Esophagus muscularis mucosa (tissue), 4 donors: ENCODE measurements around the gene SIT1. TPM values are rescaled to one million over a fixed set of nuclear protein-coding genes. Genes with fewer than 3 reads are reported as not detected.
A peak's percentile ranks its signal among the peaks of the same experiment; 100 is the strongest.

Experiments
- DNase-seq: peaks from one replicate; pipeline ENCODE4 v3.0.0-alpha.2; 2017; ENCODE audit errors: extremely low spot score
- H3K27ac ChIP-seq, 4 donors: fragments of 200-600 bp; sonication (generic); replicated peaks in 1 of 4; 1 replicate in 3 of 4; 2 replicates in 1 of 4; pipeline ENCODE4 v1.5.1; 2016 to 2019; ENCODE audit warnings: mild to moderate bottlenecking in 1 of 4
- H3K27me3 ChIP-seq, 4 donors: fragments of 200-600 bp; sonication (generic); one replicate each; pipeline versions ENCODE4 v1.5.1 to v1.6.0; 2016 to 2019
- H3K36me3 ChIP-seq, 4 donors: fragments of 200-600 bp; sonication (generic); one replicate each; pipeline ENCODE4 v1.5.1; 2016 to 2019
- H3K4me1 ChIP-seq, 4 donors: fragments of 200-600 bp; sonication (generic); one replicate each; pipeline ENCODE4 v1.5.1; 2016 to 2019
- H3K4me3 ChIP-seq, 4 donors: fragments of 200-600 bp; sonication (generic); 1 replicate in 2 of 4; 2 replicates in 2 of 4; pipeline ENCODE4 v1.5.1; 2016 to 2019; ENCODE audit warnings: mild to moderate bottlenecking in 4 of 4, moderate library complexity in 1 of 4
- H3K9me3 ChIP-seq, 4 donors: fragments of 200-600 bp; sonication (generic); 1 replicate in 3 of 4; 2 replicates in 1 of 4; pipeline ENCODE4 v1.5.1; 2016 to 2019
- CTCF ChIP-seq, 3 experiments: fragments of 200-600 bp in 2 of 3; fragments of 450-650 bp in 1 of 3; sonication (generic) in 2 of 3; IDR thresholded peaks; one replicate each; pipeline ENCODE4 v1.5.1; 2017 to 2019; ENCODE audit warnings: antibody characterized with exemption in 3 of 3, mild to moderate bottlenecking in 2 of 3, moderate library complexity in 1 of 3
- EP300 ChIP-seq: sonication (generic); formaldehyde crosslinking; IDR thresholded peaks from one replicate; pipeline ENCODE4 v1.6.1; 2017; ENCODE audit warnings: antibody characterized with exemption
- POLR2A ChIP-seq: fragments of 450-650 bp; IDR thresholded peaks from one replicate; pipeline ENCODE4 v1.6.1; 2017; ENCODE audit warnings: antibody characterized with exemption, moderate library complexity, mild to moderate bottlenecking, low read depth
- POLR2AphosphoS5 ChIP-seq, 2 donors: sonication (generic); formaldehyde crosslinking; IDR thresholded peaks; one replicate each; pipeline ENCODE4 v1.6.1; 2017; ENCODE audit warnings: antibody characterized with exemption in 2 of 2
- WGBS: methylation state at CpG from one replicate; pipeline ENCODE4 v1.1.5; 2018; 5-methylcytosine and 5-hydroxymethylcytosine counted together
- intact Hi-C: fragments of 100-400 bp; cut with DNase I; formaldehyde crosslinking; loops from one replicate; pipeline ENCODE4 v1.15.1; 2023
- total RNA-seq, 4 donors: library from RNA; depleted of rRNA; stranded (reverse); fragments of >200 nt; gene quantifications; one replicate each; pipeline versions ENCODE4 v1.1.0 to v1.2.1, GENCODE V29; 2016

Gene SIT1
- total RNA-seq, 4 donors from 2014 or later, result 0.40 to 0.83 (median 0.83) TPM; not detected in 1

- TF ChIP-seq POLR2A (peak; percentile 39), CTCF (IDR thresholded peaks at IDR 0.05) (no peak), POLR2AphosphoS5 (IDR thresholded peaks at IDR 0.05) (peak in 1 of 2 donors; percentile 77), EP300 (no peak)
- H3K27me3 ChIP-seq, result no peaks in the 10 kb centered on the region
- peak; percentile 96 for DNase-seq
- H3K9me3 ChIP-seq, result no peaks in the 10 kb centered on the region
- H3K27ac ChIP-seq, result peak overlapping the region; percentile 95 to 98 (median 96)
- H3K4me1 ChIP-seq, result peaks cover 22 to 56% (median 48%) of the 10 kb centered on the region in 4 donors
- 2% methylated on average over 38 of the region's 61 CpGs for WGBS
- intact Hi-C loops, result loop anchor here (2.0 kb wide), 2 partner anchors 32 to 38 kb away; partner anchors contain the start of genes CCDC107 and RMRP
- peaks cover 9 to 34% (median 28%) of the 10 kb centered on the region in 4 donors for H3K36me3 ChIP-seq
- H3K4me3 ChIP-seq, result peak overlapping the region; percentile 72 to 90 (median 86)
Measured at GRCh38 chr9:35690614-35691333, 40.0 kb upstream of the SIT1 start.

GRCh38 chr9:35690294-35690613 lies 39.5 kb upstream of the SIT1 start:
- Histone ChIP-seq H3K4me1 (peaks cover 27 to 56% (median 43%) of the 10 kb centered on the region in 4 donors), H3K4me3 (peak overlapping the region; percentile 72 to 90 (median 86)), H3K36me3 (peaks cover 11 to 37% (median 31%) of the 10 kb centered on the region in 4 donors), H3K27ac (peak overlapping the region; percentile 95 to 98 (median 96)), H3K27me3 (no peaks in the 10 kb centered on the region), H3K9me3 (no peaks in the 10 kb centered on the region)
- intact Hi-C loops, result loop anchor here (2.0 kb wide), 2 partner anchors 31 to 39 kb away; partner anchors contain the start of genes CCDC107 and RMRP
- no CpG with 5 or more reads among the region's 21 CpGs for WGBS
- TF ChIP-seq POLR2A (no peak), POLR2AphosphoS5 (IDR thresholded peaks at IDR 0.05) (no peak), EP300 (no peak), CTCF (IDR thresholded peaks at IDR 0.05) (no peak)
- DNase-seq, result no peak

- peaks cover 27 to 56% (median 42%) of the 10 kb centered on the region in 4 donors for H3K4me1 ChIP-seq
- TF ChIP-seq CTCF (IDR thresholded peaks at IDR 0.05) (no peak), POLR2AphosphoS5 (IDR thresholded peaks at IDR 0.05) (peak in 1 of 2 donors; percentile 91), POLR2A (peak; percentile 86), EP300 (peak; percentile 62)
- H3K9me3 ChIP-seq, result no peaks in the 10 kb centered on the region
- H3K36me3 ChIP-seq, result peaks cover 16 to 42% (median 37%) of the 10 kb centered on the region in 4 donors
- H3K4me3 ChIP-seq, result peak within 1 kb of the TSS; percentile 72 to 90 (median 86)
- peak; percentile 95 for DNase-seq
- peak within 1 kb of the TSS; percentile 95 to 98 (median 96) for H3K27ac ChIP-seq
- intact Hi-C loops, result loop anchor here (2.0 kb wide), 2 partner anchors 31 to 39 kb away; partner anchors contain the start of genes CCDC107 and RMRP
- 17% methylated on average over 8 of the region's 61 CpGs for WGBS
- H3K27me3 ChIP-seq, result no peaks in the 10 kb centered on the region
Measured at GRCh38 chr9:35689542-35690293, 39.0 kb upstream of the SIT1 start, which contains the start of gene TPM2. Gene TPM2, minus strand, starts transcription at chr9:35689925. Its CDS starts 108 bp downstream, at chr9:35689817.

- no peaks in the 10 kb centered on the region for H3K9me3 ChIP-seq
- no peak for TF ChIP-seq POLR2A
- TF ChIP-seq EP300, result no peak
- TF ChIP-seq CTCF (IDR thresholded peaks at IDR 0.05), result no peak
- TF ChIP-seq POLR2AphosphoS5 (IDR thresholded peaks at IDR 0.05), result no peak
- peaks cover 27 to 56% (median 44%) of the 10 kb centered on the region in 4 donors for H3K4me1 ChIP-seq
- peaks cover 25 to 51% (median 46%) of the 10 kb centered on the region in 4 donors for H3K36me3 ChIP-seq
- DNase-seq, result no peak
- WGBS, result 27% methylated on average over 5 of the region's 12 CpGs
- no peaks in the 10 kb centered on the region for H3K27me3 ChIP-seq
- peak overlapping the region; percentile 72 to 90 (median 86) for H3K4me3 ChIP-seq
- intact Hi-C loops, result no loop called here
- H3K27ac ChIP-seq, result peak overlapping the region; percentile 95 to 98 (median 96)
Measured at GRCh38 chr9:35688558-35689541, 38.1 kb upstream of the SIT1 start.
